ENCODE results near the gene KPNB1. TPM values are rescaled to one million over a fixed set of nuclear protein-coding genes. Genes with fewer than 3 reads are reported as not detected.
A peak's percentile ranks its signal among the peaks of the same experiment; 100 is the strongest.

Gene KPNB1
- total and polyA plus RNA-seq, 2 experiments from 2014 or later = 274 to 599 TPM

- no peak for TF ChIP-seq ZNF462 (CRISPR knock-in tag; IDR thresholded peaks at IDR 0.05)
- TF ChIP-seq EZH2 (IDR thresholded peaks at IDR 0.05; ENCODE audit: low read depth, unreplicated experiment) = no peak
- TF ChIP-seq NANOG (IDR thresholded peaks at IDR 0.05; ENCODE audit: borderline replicate concordance) = no peak
- TF ChIP-seq CTCF (conservative IDR thresholded peaks at IDR 0.05; ENCODE audit: low read depth in 2 of 2) = no peak
Measured at GRCh38 chr17:47720196-47720595, 70.5 kb downstream of the KPNB1 start (continued).

GRCh38 chr17:47720754-47721533 is 71.2 kb downstream of the KPNB1 start:
- Mint-ChIP-seq H3K9me3 (no peaks in the 10 kb centered on the region; the same call in 2 of the 3 replicates), H3K4me1 (peaks cover 29% of the 10 kb centered on the region), H3K27ac (no peak overlapping the region), H3K36me3 (ENCODE audit: low read depth) (no peaks in the 10 kb centered on the region; the same call in 2 of the 3 replicates), H3K4me3 (peak overlapping the region; percentile 54), H3K27me3 (ENCODE audit: insufficient read depth, low read depth, poor library complexity) (peaks cover 21% of the 10 kb centered on the region)
- ATAC-seq = peak; percentile 61
- Histone ChIP-seq H4K20me1 (replicated peaks; ENCODE audit: insufficient read depth) (no peaks in the 10 kb centered on the region), H3K9me2 (ENCODE audit: insufficient read depth) (no peaks in the 10 kb centered on the region), H3K27me3 (ENCODE audit: insufficient read depth) (peaks cover 42% of the 10 kb centered on the region), H3K4me2 (peak overlapping the region; percentile 74), H3K4me1 (ENCODE audit: insufficient read depth) (peaks cover 17% of the 10 kb centered on the region; the same call in 1 of the 2 replicates), H3K79me2 (replicated peaks; ENCODE audit: insufficient read depth) (no peaks in the 10 kb centered on the region), H2AFZ (peak overlapping the region; percentile 81), H3K36me3 (ENCODE audit: insufficient read depth) (no peaks in the 10 kb centered on the region), H3F3A (replicated peaks; ENCODE audit: low read depth) (no peaks in the 10 kb centered on the region), H3K4me3 (peak overlapping the region; percentile 50), H3K27ac (ENCODE audit: low read depth) (no peak overlapping the region)
- TF ChIP-seq STAT1 (IDR thresholded peaks at IDR 0.05; ENCODE audit: unreplicated experiment) (no peak), CTCF (conservative IDR thresholded peaks at IDR 0.05; ENCODE audit: low read depth in 2 of 2) (peak; percentile 20 to 47; a peak in 3 of 4 replicates)
- DNase-seq (ENCODE audit: low spot score) = peak; percentile 81
